GM19025 (cell line): Measurements from ENCODE around the gene NFATC2IP.

Experiments
- ATAC-seq: cut with Tn5 transposase; IDR thresholded peaks from one replicate; pipeline ENCODE4 v1.9.1; 2021; ENCODE audit warnings: mild to moderate bottlenecking, low read depth, moderate library complexity; ENCODE audit not compliant: unreplicated experiment

NFATC2IP gene

DNA sequence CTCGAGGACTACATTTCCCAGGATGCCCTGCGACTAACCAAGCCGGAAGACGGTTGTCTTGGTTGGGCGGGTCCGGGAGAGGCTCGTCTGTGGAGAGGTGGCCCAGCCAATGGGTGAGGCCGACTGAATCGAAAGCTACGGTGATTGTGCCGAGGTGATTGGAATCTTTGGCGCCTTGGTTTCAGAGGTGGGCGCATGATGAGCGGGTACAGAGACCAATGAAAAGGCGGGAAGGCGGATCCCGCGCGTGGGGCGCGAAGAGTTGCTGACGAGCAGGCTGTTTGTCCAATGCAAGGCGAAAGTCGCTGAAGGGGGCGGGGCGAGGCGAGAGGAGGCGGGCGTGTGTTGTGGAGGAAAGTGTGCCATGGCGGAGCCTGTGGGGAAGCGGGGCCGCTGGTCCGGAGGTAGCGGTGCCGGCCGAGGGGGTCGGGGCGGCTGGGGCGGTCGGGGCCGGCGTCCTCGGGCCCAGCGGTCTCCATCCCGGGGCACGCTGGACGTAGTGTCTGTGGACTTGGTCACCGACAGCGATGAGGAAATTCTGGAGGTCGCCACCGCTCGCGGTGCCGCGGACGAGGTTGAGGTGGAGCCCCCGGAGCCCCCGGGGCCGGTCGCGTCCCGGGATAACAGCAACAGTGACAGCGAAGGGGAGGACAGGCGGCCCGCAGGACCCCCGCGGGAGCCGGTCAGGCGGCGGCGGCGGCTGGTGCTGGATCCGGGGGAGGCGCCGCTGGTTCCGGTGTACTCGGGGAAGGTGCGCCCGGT, at the start of gene NFATC2IP:
Gene NFATC2IP (plus strand): TSS at position 290 of the 762 bp plus-strand sequence. CDS start 75 bp downstream, at position 365.
- peak; percentile 95 for ATAC-seq

DNA sequence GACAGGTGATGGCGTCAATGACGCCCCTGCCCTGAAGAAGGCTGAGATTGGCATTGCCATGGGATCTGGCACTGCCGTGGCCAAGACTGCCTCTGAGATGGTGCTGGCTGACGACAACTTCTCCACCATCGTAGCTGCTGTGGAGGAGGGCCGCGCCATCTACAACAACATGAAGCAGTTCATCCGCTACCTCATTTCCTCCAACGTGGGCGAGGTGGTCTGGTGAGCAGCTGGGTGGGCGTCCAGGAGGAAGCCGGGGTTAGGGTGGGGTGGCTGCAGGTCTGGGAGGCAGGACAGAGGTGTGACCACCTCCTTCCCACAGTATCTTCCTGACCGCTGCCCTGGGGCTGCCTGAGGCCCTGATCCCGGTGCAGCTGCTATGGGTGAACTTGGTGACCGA, 48.9 kb upstream of the NFATC2IP start:
- no peak for ATAC-seq

DNA sequence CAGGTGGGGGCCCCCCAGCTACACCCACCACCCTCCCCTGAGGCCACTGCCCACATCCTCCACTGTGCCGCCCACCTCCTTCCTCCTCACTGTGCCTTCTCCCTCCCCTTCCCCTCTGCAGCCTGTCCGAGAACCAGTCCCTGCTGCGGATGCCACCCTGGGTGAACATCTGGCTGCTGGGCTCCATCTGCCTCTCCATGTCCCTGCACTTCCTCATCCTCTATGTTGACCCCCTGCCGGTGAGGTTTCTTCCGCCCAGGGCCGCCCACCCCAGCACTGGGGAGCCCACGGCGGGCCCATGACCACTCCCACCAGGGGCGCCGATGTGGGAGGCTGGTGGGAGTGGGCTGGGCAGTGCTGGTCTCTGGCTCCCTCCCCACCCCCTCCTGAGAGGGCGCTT, 47.8 kb upstream of the NFATC2IP start:
- no peak for ATAC-seq

DNA sequence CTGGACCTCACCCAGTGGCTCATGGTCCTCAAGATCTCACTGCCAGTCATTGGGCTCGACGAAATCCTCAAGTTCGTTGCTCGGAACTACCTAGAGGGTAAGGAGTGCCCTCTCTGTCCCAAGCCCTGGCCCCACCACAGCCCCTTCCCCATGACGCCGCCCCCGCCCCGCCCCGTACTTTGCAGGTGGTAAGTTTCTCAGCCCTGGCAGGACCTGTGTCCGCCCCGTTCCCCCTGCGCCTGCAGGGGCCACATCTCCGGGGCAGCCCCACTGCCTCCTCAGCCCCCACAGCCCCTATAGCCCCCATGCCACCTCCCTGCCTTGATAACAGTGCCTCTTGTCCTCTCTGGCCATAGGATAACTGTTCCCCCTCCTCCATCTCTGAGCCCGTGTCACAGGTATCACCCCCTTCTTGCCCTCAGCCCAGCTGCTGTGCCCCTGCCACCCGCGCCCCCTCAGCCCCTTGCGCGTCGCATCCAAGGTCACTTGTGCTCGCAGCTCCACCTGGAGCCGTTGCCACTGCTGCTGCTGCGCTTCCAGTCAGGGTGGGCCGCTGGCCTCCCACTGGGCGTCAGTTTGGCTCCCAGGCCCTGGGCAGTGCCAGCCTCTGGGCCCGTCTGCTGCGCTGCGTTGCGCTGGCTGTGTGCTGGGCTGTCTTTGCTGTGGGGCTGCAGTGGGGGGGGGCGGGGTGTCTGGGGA, 47.2 kb upstream of the NFATC2IP start:
- no peak for ATAC-seq

DNA sequence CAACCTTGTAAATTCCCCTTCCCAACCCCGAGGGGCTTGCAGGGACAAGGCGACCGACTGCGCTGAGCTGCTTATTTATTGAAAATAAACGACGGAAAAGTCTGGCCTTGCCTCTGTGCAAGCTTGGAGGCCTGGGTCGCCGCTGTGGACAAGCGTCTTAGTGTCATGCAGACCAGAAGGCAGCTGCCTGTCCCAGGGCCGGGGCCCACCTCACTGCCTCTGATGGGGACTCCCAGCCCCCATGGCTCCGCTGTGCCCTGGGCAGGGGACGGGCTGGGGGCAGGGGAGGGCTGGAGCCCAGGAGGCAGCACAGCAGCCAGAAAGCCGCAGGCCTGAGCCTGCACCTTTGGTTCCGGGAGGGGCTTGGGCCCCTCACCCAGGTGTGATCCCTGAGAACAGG, 46.4 kb upstream of the NFATC2IP start:
- no peak for ATAC-seq

DNA sequence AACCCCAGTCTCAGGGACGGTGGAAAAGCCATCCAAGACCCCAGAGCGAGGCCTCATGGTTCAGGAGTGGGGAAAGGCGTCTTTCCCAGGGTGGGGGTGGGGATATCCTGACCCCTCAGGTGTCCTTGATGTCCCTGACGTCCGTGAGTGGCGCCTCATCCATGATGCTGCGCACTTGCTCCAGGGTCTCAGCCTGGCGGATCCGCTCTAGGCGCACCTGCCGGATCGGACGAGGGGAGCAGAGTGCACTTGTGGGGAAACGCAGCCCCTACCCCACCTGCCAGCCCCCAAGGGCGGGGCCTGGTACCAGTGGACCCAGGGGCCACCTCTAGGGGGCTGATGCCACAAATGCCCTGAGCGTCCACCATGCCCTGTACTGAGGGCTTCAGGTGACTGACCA, 45.9 kb upstream of the NFATC2IP start:
- no peak for ATAC-seq

DNA sequence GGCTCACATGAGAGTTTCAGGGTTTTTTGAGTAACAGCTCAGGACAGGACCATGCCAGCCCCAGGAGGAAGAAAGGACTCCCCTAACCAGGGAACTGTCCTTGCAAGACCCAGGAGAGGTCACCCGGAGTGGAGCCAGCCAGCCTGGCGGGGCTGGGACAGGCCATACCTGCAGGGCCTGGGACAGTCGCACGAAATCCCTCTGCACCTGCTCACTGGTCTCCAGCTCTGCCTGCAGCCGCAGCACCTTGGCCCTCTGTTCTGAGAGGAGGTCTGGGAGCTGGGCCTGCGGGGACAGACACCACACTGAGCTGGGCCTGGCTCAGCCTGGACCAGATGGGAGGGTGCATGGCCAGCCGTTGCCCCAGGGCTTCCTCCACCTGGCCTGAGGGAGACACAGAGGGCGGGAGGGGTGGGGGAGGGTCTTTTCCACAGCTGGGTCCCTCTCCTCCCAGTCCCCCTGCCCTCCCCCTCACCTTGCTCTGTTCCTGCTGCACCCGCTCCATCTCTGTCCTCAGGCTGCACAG, 45.4 kb upstream of the NFATC2IP start:
- no peak for ATAC-seq

DNA sequence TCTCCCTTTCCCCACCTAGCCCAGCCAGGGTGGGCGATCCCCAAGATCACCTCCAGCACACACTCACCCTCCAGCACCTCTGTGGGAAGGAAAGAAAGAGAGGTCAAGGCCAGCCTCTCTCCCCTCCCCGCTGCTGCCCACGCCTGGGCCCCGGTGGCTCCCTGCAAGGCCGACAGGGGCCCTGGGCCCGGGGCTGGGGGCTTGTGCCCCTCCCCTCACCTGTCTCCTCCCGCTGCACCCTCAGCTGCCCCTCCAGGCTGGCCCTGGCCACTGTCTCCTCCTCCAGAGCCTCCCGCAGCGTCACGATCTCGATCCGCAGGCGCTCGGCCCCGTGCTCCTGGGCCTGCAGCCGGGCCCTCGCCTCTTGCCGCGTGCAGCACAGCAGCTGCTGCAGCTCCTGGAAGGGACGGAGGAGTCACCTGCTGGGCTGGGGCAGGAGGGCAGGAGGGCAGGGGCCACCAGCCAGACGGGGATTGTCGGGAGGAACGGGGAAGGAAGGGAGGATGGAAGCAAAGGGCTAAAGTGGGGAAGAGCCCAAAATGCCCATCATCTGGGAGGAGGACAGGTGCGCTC, 44.9 kb upstream of the NFATC2IP start:
- no peak for ATAC-seq

DNA sequence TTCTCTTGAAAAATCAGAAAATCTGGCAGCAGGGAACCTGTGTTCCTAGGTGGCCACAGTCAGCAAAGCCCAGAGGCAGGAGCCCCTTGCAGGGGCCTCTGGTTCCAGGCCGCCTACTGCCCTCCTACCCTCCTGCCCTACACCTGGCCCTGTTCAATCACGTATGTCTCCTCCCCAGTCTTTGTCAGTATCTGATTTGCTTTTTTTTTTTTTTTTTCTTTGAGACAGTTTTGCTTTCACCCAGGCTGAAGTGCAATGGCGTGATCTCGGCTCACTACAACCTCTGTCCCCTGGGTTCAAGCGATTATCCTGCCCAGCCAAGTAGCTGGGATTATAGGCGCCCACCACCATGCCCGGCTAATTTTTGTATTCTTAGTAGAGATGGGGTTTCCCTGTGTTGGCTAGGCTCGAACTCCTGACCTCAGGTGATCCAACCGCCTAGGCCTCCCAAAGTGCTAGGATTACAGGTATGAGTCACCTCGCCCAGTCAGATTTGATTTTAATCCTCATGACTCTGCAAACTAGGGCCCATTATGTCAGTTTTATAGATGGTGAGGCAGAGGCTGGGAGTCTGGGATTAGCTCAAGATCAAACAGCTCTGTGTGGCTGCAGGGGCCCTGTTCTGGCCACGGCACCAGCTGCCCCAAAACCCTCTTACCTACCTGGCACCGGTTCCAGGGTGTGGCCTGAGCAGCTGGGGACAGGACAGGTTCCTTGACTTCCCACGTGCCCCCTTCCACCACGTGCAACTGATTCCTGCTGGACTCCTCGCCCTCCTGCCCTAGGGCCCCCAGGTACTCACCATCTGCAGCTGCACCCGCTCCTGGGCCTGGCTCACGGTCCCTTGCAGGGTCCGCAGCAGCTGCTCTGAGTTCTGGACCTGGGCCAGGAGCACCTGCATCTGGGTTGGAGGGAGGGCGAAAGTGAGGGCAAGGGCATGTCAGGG, 40.4 kb upstream of the NFATC2IP start:
- no peak for ATAC-seq

DNA sequence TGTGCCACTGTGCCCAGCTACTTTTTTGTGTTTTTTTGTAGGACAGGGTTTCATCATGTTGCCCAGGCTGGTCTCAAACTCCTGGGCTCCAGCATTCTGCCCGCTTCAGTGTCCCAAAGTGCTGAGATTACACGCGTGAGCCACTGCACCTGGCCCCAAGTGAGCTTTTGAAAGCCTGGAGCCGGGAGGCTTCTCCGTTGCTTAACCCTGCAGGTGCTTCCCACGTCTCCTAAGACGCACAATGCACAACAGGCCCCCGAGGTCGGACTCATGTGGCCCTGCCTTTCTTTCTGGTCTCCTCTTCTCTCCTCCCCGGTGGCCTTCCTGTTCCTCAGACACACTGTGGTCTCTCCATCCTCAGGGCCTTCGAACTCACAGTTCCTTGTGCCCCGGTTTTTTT, 38.2 kb upstream of the NFATC2IP start:
- no peak for ATAC-seq

DNA sequence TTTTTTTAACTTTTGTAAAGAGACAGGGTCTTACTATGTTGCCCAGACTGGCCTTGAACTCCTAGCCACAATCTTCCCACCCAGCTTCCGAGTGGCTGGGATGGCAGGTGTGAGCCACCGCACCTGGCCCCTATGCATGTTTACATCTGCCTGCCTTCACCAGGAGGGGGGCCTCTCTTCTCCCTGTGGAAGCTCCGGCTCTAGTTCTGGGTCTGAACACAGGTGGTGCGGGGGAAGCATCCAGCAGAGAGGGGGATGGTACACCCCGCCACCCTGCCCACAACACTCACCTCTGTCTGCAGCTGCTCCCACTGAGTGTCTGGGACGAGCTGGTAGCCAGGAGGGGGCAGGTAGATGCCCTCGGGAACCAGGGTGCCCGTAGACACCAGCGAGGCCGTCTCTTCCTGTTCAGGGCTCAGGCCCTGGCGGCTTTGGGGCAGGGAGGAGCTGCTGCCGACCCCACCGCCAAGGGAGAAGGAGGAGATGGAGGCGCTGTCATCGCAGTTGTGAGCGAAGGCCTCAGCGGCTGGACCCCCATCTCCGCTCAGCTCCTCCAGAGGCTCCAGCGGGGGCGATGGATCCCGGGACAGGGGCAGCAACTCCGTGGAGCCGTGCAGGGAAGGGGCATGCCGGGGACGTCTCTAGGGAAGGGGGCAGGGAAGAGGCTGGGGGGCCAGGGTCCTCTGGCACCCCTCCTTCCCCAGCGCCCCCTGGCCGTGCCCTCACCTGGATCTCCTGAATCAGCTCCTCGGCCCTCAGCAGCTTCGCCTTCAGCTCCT, 36.6 kb upstream of the NFATC2IP start:
- no peak for ATAC-seq

DNA sequence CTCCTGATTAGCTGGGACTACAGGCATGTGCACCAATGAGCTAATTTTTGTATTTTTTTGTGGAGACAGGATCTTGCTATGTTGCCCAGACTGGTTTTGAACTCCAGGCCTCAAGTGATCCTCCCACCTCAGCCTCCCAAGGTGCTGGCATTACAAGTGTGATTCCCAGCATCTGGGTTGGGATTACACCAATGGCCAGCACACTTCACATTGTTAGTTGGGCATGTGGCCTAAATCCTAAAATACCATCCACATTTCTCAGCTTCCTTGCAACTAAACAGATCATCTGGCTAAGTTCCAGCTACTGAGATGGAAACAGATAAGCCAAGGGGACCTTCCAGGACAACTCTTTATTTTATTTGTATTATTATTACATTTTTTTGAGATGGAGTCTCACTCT, 35.6 kb upstream of the NFATC2IP start:
- no peak for ATAC-seq

DNA sequence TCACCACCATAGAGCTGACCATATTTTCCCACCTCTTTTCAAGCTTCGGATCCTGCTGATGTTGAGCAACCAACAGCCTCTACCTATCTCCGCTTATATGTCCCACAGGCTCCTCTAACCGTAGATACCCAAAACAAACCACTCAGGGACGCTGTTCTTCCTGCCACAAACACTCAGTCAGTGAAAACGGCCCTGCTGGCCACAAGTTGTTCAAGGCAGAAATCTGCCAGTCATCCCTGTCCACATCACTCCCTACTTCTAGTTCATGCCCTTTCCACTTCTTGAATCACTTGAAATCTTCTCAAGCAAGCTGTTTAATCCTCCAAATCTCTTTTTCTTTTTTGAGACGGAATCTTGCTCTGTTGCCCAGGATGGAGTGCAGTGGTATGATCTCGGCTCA, 33.6 kb upstream of the NFATC2IP start:
- no peak for ATAC-seq

DNA sequence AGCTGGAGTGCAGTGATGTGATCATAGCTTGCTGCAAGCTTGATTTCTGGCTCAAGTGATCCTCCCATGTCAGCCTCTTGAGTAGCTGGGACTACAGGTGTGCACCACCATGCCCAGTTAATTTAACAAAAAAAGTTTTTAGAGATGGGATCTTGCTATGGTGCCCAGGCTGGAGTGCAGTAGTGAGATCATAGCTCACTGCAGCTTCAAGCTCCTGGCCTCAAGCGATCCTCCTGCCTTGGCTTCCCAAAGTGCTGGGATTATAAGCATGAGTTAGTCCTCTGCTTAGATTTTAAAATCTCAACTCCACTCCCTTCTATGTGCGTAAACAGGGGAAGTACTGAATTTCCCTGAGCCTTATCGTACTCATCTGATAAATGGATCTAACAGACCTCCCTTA, 32.0 kb upstream of the NFATC2IP start:
- no peak for ATAC-seq

DNA sequence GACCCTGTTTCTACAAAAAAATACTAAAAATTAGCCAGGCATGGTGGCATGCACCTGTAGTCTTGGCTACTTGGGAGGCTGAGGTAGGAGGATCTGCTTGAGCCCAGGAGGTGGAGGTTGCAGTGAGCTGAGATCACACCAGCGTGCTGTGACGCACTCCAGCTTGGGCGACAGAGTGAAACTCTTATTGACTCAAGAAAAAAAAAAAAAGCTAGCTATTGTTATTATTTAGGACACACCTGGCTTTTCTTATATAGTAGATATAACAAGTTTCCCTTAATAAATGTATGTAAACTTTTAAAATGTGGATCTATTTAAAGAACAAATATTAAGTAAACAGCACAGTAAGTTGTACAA, 27.5 kb upstream of the NFATC2IP start:
- no peak for ATAC-seq

DNA sequence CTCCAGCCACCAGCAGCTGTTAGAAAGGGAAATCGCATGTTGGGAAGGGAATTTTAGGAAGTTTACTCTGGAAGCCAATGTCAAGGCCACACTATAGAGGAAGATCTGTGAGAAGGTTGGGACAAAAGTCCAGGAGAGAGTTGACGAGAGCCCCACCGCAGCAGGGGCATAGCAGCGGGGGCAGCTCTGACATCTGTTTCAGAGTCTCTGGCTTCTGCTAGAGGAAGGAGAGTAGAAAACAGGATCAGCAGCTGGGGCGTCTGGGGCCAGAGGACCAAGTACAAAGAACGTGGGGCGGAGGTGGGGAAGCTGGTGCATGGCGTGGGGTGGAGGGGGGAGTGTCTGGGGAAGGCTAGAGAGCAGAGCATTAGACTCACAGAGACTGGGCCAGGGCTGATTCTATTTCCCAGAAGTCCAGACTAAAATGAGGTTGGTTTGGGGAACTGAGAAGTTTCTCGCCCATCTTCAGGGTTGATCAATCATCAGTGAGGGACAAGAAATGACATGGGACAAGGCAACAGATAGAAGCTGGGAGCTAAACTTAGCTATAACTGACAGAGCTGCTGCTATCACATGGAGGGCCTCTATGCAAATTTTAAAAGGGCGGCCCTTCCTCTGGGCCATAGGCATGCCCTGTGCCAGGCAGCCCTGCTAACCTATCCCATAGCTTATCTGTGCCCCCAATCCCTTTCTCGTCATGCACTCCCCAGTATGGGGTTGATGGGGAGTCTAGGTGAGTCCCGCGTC, 26.9 kb upstream of the NFATC2IP start:
- ATAC-seq: peak; percentile 40

DNA sequence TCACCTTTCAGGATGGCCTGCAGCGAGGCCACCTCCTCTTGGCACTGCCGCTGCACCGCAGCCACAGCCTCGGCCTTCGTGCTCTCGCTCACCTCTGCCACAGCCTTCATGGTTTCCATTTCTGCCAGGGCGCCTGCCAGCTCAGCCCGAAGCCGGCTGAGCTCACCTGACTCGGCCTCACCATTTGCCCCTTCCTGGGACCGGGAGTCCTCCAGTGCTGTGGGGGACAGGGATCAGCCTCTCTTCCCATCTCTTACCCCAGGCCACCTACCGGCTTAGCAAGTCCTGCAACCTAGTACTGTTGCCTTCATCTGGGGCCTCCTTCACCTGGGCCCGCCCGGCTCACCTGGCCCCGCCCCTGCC, 26.4 kb upstream of the NFATC2IP start:
- no peak for ATAC-seq

DNA sequence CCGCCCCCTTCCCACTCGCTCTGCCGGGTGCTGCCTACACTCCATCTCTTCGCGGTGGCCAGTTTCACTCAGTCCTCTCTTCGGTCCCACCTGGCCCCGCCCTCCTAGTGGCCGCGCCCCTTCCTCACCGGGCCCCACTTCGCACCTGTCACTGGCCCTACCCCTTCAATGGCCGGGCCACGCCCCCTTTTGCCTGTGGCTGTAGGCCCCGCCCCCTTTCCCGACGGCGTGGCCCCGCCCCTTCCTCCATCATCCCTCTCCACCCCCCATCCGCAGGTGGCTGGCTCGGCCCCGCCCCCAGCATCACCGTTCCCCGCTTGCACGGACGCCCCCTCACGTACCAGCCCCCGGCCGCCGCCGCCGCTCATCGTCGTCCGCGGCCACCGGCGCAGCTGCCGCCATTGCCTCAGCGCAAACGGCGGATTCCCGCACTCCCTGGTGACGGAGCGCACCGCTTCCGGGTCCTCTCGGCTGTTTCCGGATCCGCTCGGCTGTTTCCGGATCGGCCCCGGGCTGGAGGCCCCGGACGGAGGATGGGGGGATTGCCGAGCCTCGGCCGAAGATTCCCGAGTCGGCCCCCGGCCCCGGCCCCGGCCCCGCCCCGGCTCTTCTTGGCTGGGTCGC, 25.9 kb upstream of the NFATC2IP start, which contains the start of gene RABEP2:
Gene RABEP2 (minus strand): TSS at position 477 of the 624 bp plus-strand sequence. CDS start 75 bp downstream, at position 402.
- peak; percentile 67 for ATAC-seq
